ENCODE data around the gene ZNF367. TPM values are rescaled to one million over a fixed set of nuclear protein-coding genes. Genes with fewer than 3 reads are reported as not detected.

The ZNF367 gene
- total and polyA plus RNA-seq, 2 of the 4 experiments (the other 2 are of a cell fraction), result 1.1 to 2.7 TPM

GRCh38 chr9:96460470-96460869 lies 42.3 kb upstream of the ZNF367 start:
- no peak overlapping the region for H2BK120ac ChIP-seq (ENCODE audit: low read depth, low read length)
- no peaks in the 10 kb centered on the region for H4K20me1 ChIP-seq (ENCODE audit: insufficient read depth, low read length)
- no peak overlapping the region for H3K27ac ChIP-seq (ENCODE audit: insufficient read depth, low read length)
- H3K4me1 ChIP-seq (ENCODE audit: control insufficient read depth, insufficient read depth, low read length), result peaks cover 8% of the 10 kb centered on the region
- peaks cover 8 to 49% of the 10 kb centered on the region in 2 experiments; a peak in 3 of 4 replicates for H3K79me1 ChIP-seq (ENCODE audit: low read depth in 1 of 2, low read length in 2 of 2)
- H2AK9ac ChIP-seq (replicated peaks; ENCODE audit: low read depth, low read length, poor library complexity), result no peak overlapping the region
- no peak overlapping the region for H3K4me3 ChIP-seq (ENCODE audit: insufficient read depth, low read depth, low read length)
- no peaks in the 10 kb centered on the region for H3K9me3 ChIP-seq (ENCODE audit: control insufficient read depth, insufficient read depth, low read length)
- H3K4me2 ChIP-seq (ENCODE audit: low read depth, low read length), result no peak overlapping the region
- H4K8ac ChIP-seq (ENCODE audit: low read depth in 2 of 2, low read length in 2 of 2), result no peak overlapping the region
- H3K27me3 ChIP-seq (ENCODE audit: control insufficient read depth, insufficient read depth, low read length), result no peaks in the 10 kb centered on the region
- no peak overlapping the region for H3K23ac ChIP-seq (ENCODE audit: low read depth, low read length)
- no peak overlapping the region for H3K56ac ChIP-seq (ENCODE audit: extremely low read depth, insufficient read depth, low read length)
- DNase-seq (peak; percentile 10), ATAC-seq (ENCODE audit: low read depth) (no peak)
- H4K5ac ChIP-seq (ENCODE audit: low read depth, low read length), result no peak overlapping the region
- CTCF ChIA-PET, result interaction anchor here (0.7 kb wide), 1 partner anchor 105 kb away, joined by 3 read pairs; no protein-coding TSS in a partner anchor
- peaks cover 1% of the 10 kb centered on the region; the same call in 1 of the 2 replicates for H3K36me3 ChIP-seq (ENCODE audit: control insufficient read depth, insufficient read depth, low read length)
- intact Hi-C loops (cut with micrococcal nuclease), result loop anchor here (5.0 kb wide), 1 partner anchor 38 kb away; no protein-coding TSS in a partner anchor
- no peak overlapping the region for H2BK5ac ChIP-seq (ENCODE audit: low read depth, low read length, poor library complexity, severe bottlenecking)
- no CpG with 5 or more reads among the region's 5 CpGs for WGBS, 2 experiments (ENCODE audit: extremely low coverage in 2 of 2, insufficient read length in 1 of 2)
- H3K9me1 ChIP-seq (ENCODE audit: insufficient read depth, low read length), result peaks cover 2% of the 10 kb centered on the region; the same call in 1 of the 2 replicates
- H3K4ac ChIP-seq (ENCODE audit: low read depth, low read length), result no peak overlapping the region
- dilution Hi-C loops (cut with HindIII; ENCODE audit: low sequenced_read_pairs, unreplicated experiment), result no loop called here
- BruUV-seq (replicated peaks), result no TSS peak
- H2BK15ac ChIP-seq (ENCODE audit: low read depth, low read length), result no peak overlapping the region
- no peak overlapping the region for H3K14ac ChIP-seq (replicated peaks; ENCODE audit: low read depth, low read length)
- no peak for TF ChIP-seq CHD1 (IDR thresholded peaks at IDR 0.05; ENCODE audit: low read depth, low read length)
- no peak for TF ChIP-seq NFE2L2 (IDR thresholded peaks at IDR 0.05; ENCODE audit: low read depth, low read length)
- no peak for TF ChIP-seq RAD21 (IDR thresholded peaks at IDR 0.05; ENCODE audit: low read length)
- no peak for TF ChIP-seq MXI1 (IDR thresholded peaks at IDR 0.05; ENCODE audit: borderline replicate concordance, low read depth, low read length)
- TF ChIP-seq SMC3 (IDR thresholded peaks at IDR 0.05; ENCODE audit: low read depth, low read length), result no peak
- no peak for TF ChIP-seq USF2 (IDR thresholded peaks at IDR 0.05; ENCODE audit: low read depth, low read length)
- no peak for TF ChIP-seq POLR2A (IDR thresholded peaks at IDR 0.05; ENCODE audit: low read depth, low read length)
- TF ChIP-seq RFX5 (IDR thresholded peaks at IDR 0.05; ENCODE audit: low read depth, low read length), result no peak
- no peak for TF ChIP-seq ELK1 (IDR thresholded peaks at IDR 0.05; ENCODE audit: borderline replicate concordance, low read depth, low read length)
- TF ChIP-seq, protein P1, sequence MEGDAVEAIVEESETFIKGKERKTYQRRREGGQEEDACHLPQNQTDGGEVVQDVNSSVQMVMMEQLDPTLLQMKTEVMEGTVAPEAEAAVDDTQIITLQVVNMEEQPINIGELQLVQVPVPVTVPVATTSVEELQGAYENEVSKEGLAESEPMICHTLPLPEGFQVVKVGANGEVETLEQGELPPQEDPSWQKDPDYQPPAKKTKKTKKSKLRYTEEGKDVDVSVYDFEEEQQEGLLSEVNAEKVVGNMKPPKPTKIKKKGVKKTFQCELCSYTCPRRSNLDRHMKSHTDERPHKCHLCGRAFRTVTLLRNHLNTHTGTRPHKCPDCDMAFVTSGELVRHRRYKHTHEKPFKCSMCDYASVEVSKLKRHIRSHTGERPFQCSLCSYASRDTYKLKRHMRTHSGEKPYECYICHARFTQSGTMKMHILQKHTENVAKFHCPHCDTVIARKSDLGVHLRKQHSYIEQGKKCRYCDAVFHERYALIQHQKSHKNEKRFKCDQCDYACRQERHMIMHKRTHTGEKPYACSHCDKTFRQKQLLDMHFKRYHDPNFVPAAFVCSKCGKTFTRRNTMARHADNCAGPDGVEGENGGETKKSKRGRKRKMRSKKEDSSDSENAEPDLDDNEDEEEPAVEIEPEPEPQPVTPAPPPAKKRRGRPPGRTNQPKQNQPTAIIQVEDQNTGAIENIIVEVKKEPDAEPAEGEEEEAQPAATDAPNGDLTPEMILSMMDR (conservative IDR thresholded peaks at IDR 0.05; ENCODE audit: low read depth, low read length), result no peak
- no peak for TF ChIP-seq MAFK (IDR thresholded peaks at IDR 0.05; ENCODE audit: low read depth, low read length)
- TF ChIP-seq BHLHE40 (IDR thresholded peaks at IDR 0.05; ENCODE audit: low read depth, low read length), result no peak
- no peak for TF ChIP-seq MAZ (IDR thresholded peaks at IDR 0.05; ENCODE audit: borderline replicate concordance, low read depth, low read length)
- no peak for TF ChIP-seq CEBPB (IDR thresholded peaks at IDR 0.05; ENCODE audit: low read depth, low read length)
- no peak for TF ChIP-seq RCOR1 (IDR thresholded peaks at IDR 0.05; ENCODE audit: insufficient replicate concordance, low read length)
- TF ChIP-seq FOS (IDR thresholded peaks at IDR 0.05; ENCODE audit: low read depth, low read length), result no peak
- in situ Hi-C loops (cut with MboI; ENCODE audit: low sequenced_read_pairs), result no loop called here
- H3K9ac ChIP-seq (ENCODE audit: low read depth, low read length), result no peak overlapping the region
- H2BK20ac ChIP-seq (ENCODE audit: low read depth, low read length), result no peak overlapping the region
- POLR2A ChIA-PET (ENCODE audit: unreplicated experiment), result no interaction called here
- H3K18ac ChIP-seq (ENCODE audit: low read depth, low read length), result no peak overlapping the region
- H4K91ac ChIP-seq (ENCODE audit: insufficient read depth, low read depth, low read length), result no peak overlapping the region
- H2AFZ ChIP-seq (replicated peaks; ENCODE audit: low read length, poor library complexity), result no peak overlapping the region
- no peak overlapping the region for H2AK5ac ChIP-seq (ENCODE audit: low read depth, low read length)

Data from IMR-90 (cell line).